HG03469 (cell line): ENCODE measurements around the gene AK5.
"Not testable (repeated sequence)": the region's sequence is repeated elsewhere in the genome, so short reads cannot be mapped to it uniquely, and the experiment has no call there.

Experiments used
- ATAC-seq: cut with Tn5 transposase; IDR thresholded peaks from one replicate; pipeline ENCODE4 v1.9.1; 2021; ENCODE audit warnings: mild to moderate bottlenecking, moderate library complexity, moderate number of reproducible peaks; ENCODE audit not compliant: unreplicated experiment

AK5 gene

DNA sequence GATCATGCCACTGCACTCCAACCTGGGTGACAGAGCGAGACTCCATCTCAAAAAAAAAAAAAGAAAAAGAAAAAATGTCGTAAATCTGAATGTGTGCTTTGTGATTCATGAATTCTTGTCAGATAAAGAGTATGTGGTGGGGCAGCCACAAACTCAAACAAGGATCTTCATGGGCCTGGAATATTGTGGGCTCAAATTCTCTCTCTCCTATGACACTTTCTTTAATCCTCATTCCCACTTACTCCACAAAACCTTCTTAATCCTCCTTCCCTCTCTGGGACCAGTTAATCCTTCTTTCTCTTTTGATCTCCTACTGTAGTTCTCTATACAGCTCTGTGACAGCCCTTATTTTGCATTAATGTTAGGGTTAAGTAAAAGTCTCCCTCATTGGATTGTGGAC is 112.3 kb downstream of the AK5 start:
- no peak for ATAC-seq

- ATAC-seq, result no peak
Measured at GRCh38 chr1:77395051-77395450, 113.2 kb downstream of the AK5 start.

DNA sequence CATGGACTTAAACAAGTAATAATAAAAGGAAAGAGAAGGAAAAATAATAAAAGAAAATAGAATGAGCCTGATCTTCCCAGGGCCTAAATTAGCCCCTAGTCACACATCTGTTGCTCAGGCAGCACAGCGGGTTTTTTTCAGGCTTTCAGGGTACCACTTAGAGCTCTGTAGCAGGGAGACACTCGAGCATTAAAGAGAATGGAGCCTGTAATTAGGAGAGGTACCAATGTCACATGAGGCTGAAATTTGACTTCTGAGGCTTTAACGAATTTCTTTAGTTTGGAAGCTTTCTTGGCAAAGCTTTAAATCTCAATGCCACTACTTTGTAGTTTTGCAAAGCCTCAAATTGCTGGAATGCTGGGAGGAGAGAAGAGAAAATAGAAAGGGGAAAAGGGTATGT is 116.3 kb downstream of the AK5 start:
- no peak for ATAC-seq

DNA sequence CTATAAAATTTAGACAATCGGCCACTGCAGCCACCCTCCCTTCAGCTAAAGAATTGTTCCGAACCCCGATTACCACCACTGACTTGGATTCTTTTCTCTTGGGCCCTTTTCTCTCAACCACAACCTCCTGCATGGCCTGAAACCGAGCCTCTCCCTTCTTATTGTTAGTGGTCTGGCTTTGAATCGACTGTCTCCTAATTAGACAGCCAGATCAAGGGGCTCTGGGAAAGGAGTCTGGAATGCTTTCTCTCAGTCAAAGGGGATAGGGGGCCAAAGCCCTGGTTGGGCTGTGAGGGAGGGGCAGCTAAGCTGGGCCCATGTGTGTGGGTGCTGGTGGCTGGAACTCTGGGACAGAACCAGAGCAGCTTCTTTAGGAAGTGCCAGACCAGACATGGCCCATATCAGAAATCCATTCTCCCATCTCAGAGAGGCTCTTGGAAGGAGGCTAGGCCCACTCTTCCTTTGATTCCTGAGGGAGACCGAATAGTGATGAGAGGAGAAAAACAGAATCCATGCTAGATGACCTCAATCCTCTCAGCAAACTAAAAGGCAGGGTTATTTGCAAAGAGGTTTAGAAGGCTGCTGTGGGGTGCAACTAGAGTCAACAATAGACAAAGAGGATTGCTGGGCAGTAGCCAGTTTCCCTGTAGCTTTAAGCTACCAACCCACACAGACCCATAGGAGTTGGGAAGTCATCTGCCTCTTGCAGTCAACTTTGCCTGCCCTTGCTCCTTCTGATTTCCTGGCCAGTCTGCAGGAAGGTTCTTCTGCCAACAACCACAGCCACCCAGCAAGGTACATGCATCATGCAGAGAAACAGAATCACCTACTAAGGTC is 117.6 kb downstream of the AK5 start:
- no peak for ATAC-seq

GRCh38 chr1:77400781-77401180 is 119.0 kb downstream of the AK5 start:
- ATAC-seq, result no peak

DNA sequence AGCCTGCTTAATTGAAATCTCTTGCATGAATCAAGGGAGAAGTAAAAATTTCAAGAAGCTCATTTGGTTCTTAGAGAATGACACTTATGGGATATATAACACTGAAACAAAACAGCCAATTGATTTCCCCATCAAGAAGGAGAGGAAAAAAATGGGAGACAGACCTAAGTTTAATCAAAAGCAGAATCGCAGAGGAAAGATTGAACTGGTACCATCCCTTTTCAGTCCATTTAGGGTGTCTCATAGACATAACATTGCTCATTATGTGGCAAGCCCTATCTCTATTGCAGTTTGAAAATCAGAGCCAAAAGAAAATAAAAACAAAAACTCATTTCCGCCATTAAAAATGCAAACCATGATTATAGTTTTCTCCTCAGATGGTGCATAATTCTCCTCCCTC is 119.6 kb downstream of the AK5 start:
- no peak for ATAC-seq

DNA sequence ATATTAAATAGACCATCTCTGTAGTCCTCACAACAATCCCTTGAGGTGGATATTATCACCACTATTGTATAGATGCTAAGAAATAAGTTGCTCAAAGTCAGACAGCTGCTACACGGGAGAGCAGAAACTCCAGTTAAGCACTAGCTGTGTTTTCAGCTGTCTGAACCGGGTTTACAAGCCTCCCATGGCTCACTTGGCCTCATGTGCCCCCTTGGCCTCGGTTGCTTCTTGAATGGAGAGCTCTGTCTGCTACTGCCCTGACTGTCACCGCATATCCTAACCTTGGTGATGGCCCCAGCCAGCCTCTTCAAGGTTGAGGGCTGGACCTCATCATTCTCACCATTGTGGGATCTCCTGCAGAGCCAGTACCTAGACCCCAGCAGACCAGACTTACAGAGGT is 123.4 kb downstream of the AK5 start:
- ATAC-seq, result no peak

DNA sequence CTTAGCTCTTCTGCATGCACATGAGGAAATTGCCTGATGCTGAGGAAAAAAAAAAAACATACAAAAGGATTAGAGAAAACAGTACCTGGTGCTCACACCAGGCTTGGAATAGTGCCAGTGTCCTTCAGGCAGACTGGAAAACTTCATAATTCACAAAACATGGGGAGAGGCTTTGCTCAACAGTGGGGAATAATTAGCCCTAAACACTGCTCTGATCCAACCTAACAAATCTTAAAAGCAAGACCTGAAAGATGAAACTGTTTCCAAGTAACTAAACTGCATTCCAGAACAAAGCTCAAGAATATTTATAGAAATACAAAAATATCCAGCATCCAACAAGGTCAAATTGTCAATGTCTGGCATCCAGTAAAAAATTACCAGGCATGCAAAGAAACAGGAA is 124.8 kb downstream of the AK5 start:
- ATAC-seq, result no peak

- no peak for ATAC-seq
Measured at GRCh38 chr1:77407738-77408375, 126.0 kb downstream of the AK5 start.

GRCh38 chr1:77408933-77409332 is 127.1 kb downstream of the AK5 start:
- not testable (repeated sequence) for ATAC-seq

GRCh38 chr1:77412069-77412819 is 130.4 kb downstream of the AK5 start:
- no peak for ATAC-seq

- ATAC-seq, result peak; percentile 10
Measured at GRCh38 chr1:77412820-77413530, 131.2 kb downstream of the AK5 start.

DNA sequence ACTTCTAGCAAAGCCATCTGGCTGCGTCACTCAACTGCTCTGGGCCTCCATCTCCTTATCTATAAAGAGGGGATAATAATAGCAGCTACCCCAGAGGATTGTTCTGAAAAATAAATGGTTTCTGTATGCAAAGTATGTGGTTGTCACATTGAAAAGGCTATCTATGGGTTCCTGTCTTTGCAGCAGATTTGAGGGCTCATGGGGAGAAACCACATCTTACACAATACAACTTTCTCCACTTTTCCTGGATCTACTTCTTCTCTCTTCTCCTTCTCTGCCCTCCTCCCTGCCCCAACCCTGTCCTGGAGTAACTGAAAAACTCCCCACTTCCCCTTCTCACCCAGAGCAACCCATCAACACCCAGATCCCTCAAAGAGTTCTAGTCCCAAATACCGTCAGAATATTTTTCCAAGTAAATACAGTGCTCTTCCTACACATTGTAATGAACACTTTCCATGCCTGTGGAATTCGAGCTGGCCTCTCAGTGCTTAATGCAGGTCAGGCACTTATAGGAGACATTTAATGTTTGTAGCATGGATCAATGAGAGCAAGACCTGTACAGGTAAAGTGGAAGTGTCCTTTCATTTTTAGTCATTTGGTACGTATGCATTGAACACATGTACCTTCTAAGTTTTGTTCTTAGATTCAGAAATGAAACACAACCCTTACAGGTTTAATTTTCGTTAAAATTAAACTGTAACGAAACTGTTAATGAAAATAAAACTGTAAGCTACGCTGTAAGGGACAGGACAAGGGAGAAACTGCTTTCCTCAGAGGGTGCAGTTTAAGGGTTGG is 131.9 kb downstream of the AK5 start:
- ATAC-seq, result peak; percentile 92

- ATAC-seq, result no peak
Measured at GRCh38 chr1:77415579-77415978, 133.8 kb downstream of the AK5 start.

DNA sequence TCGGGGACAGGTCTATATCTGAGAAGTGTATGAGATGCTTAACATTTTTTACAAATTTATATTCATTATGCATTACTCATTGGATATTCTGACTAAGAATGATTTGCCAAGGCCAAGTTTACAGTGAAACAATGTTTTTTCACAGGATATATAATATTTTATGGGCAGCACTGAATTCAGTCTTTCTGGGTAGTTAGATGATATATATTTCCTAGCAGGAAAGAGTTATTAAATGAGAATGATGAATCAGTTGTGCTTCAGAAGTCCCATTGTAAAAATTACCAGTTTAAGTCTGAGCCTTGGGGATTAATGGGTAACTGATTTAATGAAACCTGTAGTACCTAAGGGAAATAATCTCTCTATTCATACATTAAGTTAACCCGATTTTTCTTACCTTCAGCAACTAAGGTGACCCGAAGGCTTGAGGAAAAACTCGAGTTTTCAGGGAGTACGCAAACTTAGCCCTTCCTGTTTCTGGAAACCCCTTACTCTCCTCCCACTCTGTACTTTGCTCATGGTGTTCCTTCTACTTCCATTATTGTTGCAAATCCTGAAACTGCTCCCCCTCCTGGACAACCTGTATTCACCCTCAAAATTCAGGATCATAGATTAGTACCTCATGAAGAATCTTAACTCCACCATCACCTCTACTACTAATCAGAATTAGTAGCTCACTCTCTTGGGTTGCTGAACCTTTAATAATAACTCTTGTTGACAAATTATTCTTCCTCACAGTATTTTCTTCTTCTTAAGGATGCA is 135.1 kb downstream of the AK5 start:
- no peak for ATAC-seq

GRCh38 chr1:77418055-77418454 is 136.2 kb downstream of the AK5 start:
- not testable (repeated sequence) for ATAC-seq

GRCh38 chr1:77421504-77422233 is 139.8 kb downstream of the AK5 start:
- ATAC-seq, result no peak

GRCh38 chr1:77424236-77424635 is 142.4 kb downstream of the AK5 start:
- no peak for ATAC-seq

- no peak for ATAC-seq
Measured at GRCh38 chr1:77428068-77428467, 146.2 kb downstream of the AK5 start.
